Transverse colon (tissue), 4 donors: Measurements from ENCODE around the gene APBB1IP.
"Not testable (repeated sequence)": the region's sequence is repeated elsewhere in the genome, so short reads cannot be mapped to it uniquely, and the experiment has no call there.

Source experiments
- EP300 ChIP-seq: sonication (generic); formaldehyde crosslinking; IDR thresholded peaks from one replicate; pipeline ENCODE4 v1.6.1; 2017; ENCODE audit warnings: antibody characterized with exemption, low read depth
- POLR2AphosphoS5 ChIP-seq, 3 donors: sonication (generic); formaldehyde crosslinking; IDR thresholded peaks; one replicate each; pipeline ENCODE4 v1.6.1; 2016; ENCODE audit warnings: antibody characterized with exemption in 3 of 3
- TF ChIP-seq, protein P1 (sequence below), 5 experiments: fragments of 200-600 bp in 3 of 5; fragments of 450-650 bp in 2 of 5; sonication (generic) in 3 of 5; IDR thresholded peaks; 1 replicate in 2 of 5; 2 replicates in 3 of 5; pipeline ENCODE4 v1.5.1; 2016 to 2017; ENCODE audit warnings: antibody characterized with exemption in 5 of 5, inconsistent platforms in 3 of 5, mild to moderate bottlenecking in 2 of 5, moderate library complexity in 1 of 5

DNA sequence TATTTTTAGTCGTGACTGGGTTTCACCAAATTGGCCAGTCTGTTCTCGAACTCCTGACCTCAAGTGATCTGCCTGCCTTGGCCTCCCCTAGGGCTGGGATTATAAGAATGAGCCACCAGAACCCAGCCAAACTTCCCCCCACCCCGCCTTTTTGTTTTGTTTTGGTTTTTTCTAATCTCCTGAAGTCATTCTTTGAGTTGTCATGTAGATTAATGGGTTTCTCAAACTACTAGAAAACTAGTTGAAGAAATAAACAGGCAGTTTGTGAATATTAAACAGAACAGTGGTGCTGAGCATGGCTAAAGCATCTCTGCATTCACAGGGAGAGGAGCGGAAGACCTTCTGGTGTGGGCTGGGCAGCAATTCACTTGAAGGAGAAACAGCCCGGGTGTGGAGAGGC, 151.7 kb downstream of the APBB1IP start:
- TF ChIP-seq, protein P1, sequence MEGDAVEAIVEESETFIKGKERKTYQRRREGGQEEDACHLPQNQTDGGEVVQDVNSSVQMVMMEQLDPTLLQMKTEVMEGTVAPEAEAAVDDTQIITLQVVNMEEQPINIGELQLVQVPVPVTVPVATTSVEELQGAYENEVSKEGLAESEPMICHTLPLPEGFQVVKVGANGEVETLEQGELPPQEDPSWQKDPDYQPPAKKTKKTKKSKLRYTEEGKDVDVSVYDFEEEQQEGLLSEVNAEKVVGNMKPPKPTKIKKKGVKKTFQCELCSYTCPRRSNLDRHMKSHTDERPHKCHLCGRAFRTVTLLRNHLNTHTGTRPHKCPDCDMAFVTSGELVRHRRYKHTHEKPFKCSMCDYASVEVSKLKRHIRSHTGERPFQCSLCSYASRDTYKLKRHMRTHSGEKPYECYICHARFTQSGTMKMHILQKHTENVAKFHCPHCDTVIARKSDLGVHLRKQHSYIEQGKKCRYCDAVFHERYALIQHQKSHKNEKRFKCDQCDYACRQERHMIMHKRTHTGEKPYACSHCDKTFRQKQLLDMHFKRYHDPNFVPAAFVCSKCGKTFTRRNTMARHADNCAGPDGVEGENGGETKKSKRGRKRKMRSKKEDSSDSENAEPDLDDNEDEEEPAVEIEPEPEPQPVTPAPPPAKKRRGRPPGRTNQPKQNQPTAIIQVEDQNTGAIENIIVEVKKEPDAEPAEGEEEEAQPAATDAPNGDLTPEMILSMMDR (IDR thresholded peaks at IDR 0.05): not testable (repeated sequence)
- TF ChIP-seq POLR2AphosphoS5 (IDR thresholded peaks at IDR 0.05); EP300: not testable (repeated sequence)
